Transverse colon (tissue), 4 donors: ENCODE data around the gene AIRE. TPM values are rescaled to one million over a fixed set of nuclear protein-coding genes. Genes with fewer than 3 reads are reported as not detected.

Source experiments
- DNase-seq: peaks from one replicate; pipeline ENCODE4 v3.0.0-alpha.2; 2019
- H3K27ac ChIP-seq, 4 donors: fragments of 200-600 bp; sonication (generic); 2 replicates each; pipeline ENCODE4 v1.5.1; 2016 to 2018; ENCODE audit warnings: inconsistent platforms in 4 of 4
- H3K27me3 ChIP-seq: fragments of 200-600 bp; sonication (generic); 2 replicates; pipeline ENCODE4 v1.5.1; 2017; ENCODE audit warnings: inconsistent platforms
- H3K36me3 ChIP-seq, 4 donors: fragments of 200-600 bp; sonication (generic); 2 replicates each; pipeline ENCODE4 v1.5.1; 2017 to 2019; ENCODE audit warnings: inconsistent platforms in 4 of 4
- H3K4me1 ChIP-seq, 4 donors: fragments of 200-600 bp; sonication (generic); 2 replicates each; pipeline ENCODE4 v1.5.1; 2017 to 2020; ENCODE audit warnings: inconsistent platforms in 4 of 4
- H3K4me3 ChIP-seq, 4 donors: fragments of 200-600 bp; sonication (generic); 1 replicate in 1 of 4; 2 replicates in 3 of 4; pipeline versions ENCODE4 v1.5.1 to v1.6.1; 2017 to 2019; ENCODE audit warnings: inconsistent platforms in 4 of 4
- H3K9me3 ChIP-seq, 2 donors: fragments of 200-600 bp; sonication (generic); 2 replicates each; pipeline ENCODE4 v1.5.1; 2017 to 2019; ENCODE audit warnings: inconsistent platforms in 2 of 2
- EP300 ChIP-seq: sonication (generic); formaldehyde crosslinking; IDR thresholded peaks from one replicate; pipeline ENCODE4 v1.6.1; 2017; ENCODE audit warnings: antibody characterized with exemption, low read depth
- POLR2A ChIP-seq: fragments of 450-650 bp; IDR thresholded peaks from one replicate; pipeline ENCODE4 v1.6.1; 2016; ENCODE audit warnings: antibody characterized with exemption, mild to moderate bottlenecking, moderate library complexity
- POLR2AphosphoS5 ChIP-seq, 3 donors: sonication (generic); formaldehyde crosslinking; IDR thresholded peaks; one replicate each; pipeline ENCODE4 v1.6.1; 2016; ENCODE audit warnings: antibody characterized with exemption in 3 of 3
- WGBS, 2 donors: methylation state at CpG; one replicate each; pipeline ENCODE4 v1.1.5; 2018; ENCODE audit warnings: low coverage in 1 of 2; 5-methylcytosine and 5-hydroxymethylcytosine counted together
- in situ Hi-C, 4 donors: fragments of 200-750 bp; cut with MboI; loops; one replicate each; pipeline versions ENCODE4 v1.15.0 to v1.15.1; 2017; ENCODE audit warnings: low sequenced_read_pairs in 3 of 4, low pct_ligation_motif_present in 1 of 4, low pct_unique_long_range_greater_than_20kb in 1 of 4
- intact Hi-C: fragments of 100-400 bp; cut with DNase I; formaldehyde crosslinking; loops from one replicate; pipeline ENCODE4 v1.15.1; 2023; ENCODE audit warnings: low total_unique reads
- small RNA-seq, 4 donors: library from RNA; depleted of rRNA; stranded (forward); fragments of <200 nt; gene quantifications; one replicate each; pipeline ENCODE3, GENCODE V24; 2016
- total RNA-seq, 4 donors: library from RNA; depleted of rRNA; stranded (reverse); fragments of >200 nt; gene quantifications; one replicate each; pipeline ENCODE4 v1.1.0, GENCODE V29; 2016
- TF ChIP-seq, protein P1 (sequence below), 5 experiments: fragments of 200-600 bp in 3 of 5; fragments of 450-650 bp in 2 of 5; sonication (generic) in 3 of 5; IDR thresholded peaks; 1 replicate in 2 of 5; 2 replicates in 3 of 5; pipeline ENCODE4 v1.5.1; 2016 to 2017; ENCODE audit warnings: antibody characterized with exemption in 5 of 5, inconsistent platforms in 3 of 5, mild to moderate bottlenecking in 2 of 5, moderate library complexity in 1 of 5

Gene AIRE
- total RNA-seq, 4 donors from 2014 or later, result not detected

GRCh38 chr21:44345495-44345894 lies 59.8 kb downstream of the AIRE start:
- Histone ChIP-seq H3K36me3 (no peaks in the 10 kb centered on the region), H3K4me3 (no peak overlapping the region), H3K27me3 (peaks cover 26% of the 10 kb centered on the region), H3K4me1 (no peaks in the 10 kb centered on the region), H3K9me3 (no peaks in the 10 kb centered on the region), H3K27ac (no peak overlapping the region)
- no peak for DNase-seq
- TF ChIP-seq EP300 (no peak), POLR2A (no peak), POLR2AphosphoS5 (IDR thresholded peaks at IDR 0.05) (no peak)
- TF ChIP-seq, protein P1, sequence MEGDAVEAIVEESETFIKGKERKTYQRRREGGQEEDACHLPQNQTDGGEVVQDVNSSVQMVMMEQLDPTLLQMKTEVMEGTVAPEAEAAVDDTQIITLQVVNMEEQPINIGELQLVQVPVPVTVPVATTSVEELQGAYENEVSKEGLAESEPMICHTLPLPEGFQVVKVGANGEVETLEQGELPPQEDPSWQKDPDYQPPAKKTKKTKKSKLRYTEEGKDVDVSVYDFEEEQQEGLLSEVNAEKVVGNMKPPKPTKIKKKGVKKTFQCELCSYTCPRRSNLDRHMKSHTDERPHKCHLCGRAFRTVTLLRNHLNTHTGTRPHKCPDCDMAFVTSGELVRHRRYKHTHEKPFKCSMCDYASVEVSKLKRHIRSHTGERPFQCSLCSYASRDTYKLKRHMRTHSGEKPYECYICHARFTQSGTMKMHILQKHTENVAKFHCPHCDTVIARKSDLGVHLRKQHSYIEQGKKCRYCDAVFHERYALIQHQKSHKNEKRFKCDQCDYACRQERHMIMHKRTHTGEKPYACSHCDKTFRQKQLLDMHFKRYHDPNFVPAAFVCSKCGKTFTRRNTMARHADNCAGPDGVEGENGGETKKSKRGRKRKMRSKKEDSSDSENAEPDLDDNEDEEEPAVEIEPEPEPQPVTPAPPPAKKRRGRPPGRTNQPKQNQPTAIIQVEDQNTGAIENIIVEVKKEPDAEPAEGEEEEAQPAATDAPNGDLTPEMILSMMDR (IDR thresholded peaks at IDR 0.05), result no peak
- intact Hi-C loops, result no loop called here
- WGBS, 2 donors, result 72 to 90% methylated on average over 2 to 11 of the region's 11 CpGs
- in situ Hi-C loops, result loop anchor here in 1 of 4 donors (10.0 kb wide), 1 partner anchor 109 kb away; the partner anchor contains the start of gene LRRC3

- Histone ChIP-seq H3K27ac (no peak overlapping the region), H3K4me1 (no peaks in the 10 kb centered on the region), H3K9me3 (no peaks in the 10 kb centered on the region), H3K27me3 (peaks cover 47% of the 10 kb centered on the region), H3K36me3 (no peaks in the 10 kb centered on the region), H3K4me3 (no peak overlapping the region)
- TF ChIP-seq, protein P1 (IDR thresholded peaks at IDR 0.05), result no peak
- TF ChIP-seq EP300, result no peak
- no peak for TF ChIP-seq POLR2A
- no peak for TF ChIP-seq POLR2AphosphoS5 (IDR thresholded peaks at IDR 0.05)
- no peak for DNase-seq
- in situ Hi-C loops, result loop anchor here in 1 of 4 donors (10.0 kb wide), 1 partner anchor 107 kb away; the partner anchor contains the start of gene LRRC3
- intact Hi-C loops, result no loop called here
- 53% methylated on average over 22 of the region's 22 CpGs; no CpG with 5 or more reads in 1 of the 2 donors for WGBS, 2 donors
Measured at GRCh38 chr21:44347911-44348451, 62.3 kb downstream of the AIRE start.

Small RNA genes within 50 kb of the gene (small RNA-seq; reads per million reads assigned to genes)
- gene AP001059.3, result 0 reads per million in 4 donors

Other genes with a start within 250 kb of the AIRE start
- 10 to 100 TPM in 3 of 4 donors, not detected in 1; 11.9 to 19.9 (median 12.1) TPM for gene PWP2, start 178.5 kb upstream of the AIRE start, total RNA-seq
- gene GATD3, start 152.2 kb upstream of the AIRE start, total RNA-seq, result 10 to 100 TPM in 3 of 4 donors, 1 to 10 TPM in 1; 3.6 to 71.1 (median 15.9) TPM
- 1 to 10 TPM; 3.2 to 7.6 (median 3.9) TPM for gene ICOSLG, start 44.9 kb upstream of the AIRE start, total RNA-seq
- gene DNMT3L, start 24.0 kb upstream of the AIRE start, total RNA-seq, result not detected
- gene PFKL, start 14.2 kb downstream of the AIRE start, total RNA-seq, result 100 to 1,000 TPM; 185 to 288 (median 249) TPM
- gene CFAP410, start 53.5 kb downstream of the AIRE start, total RNA-seq, result 10 to 100 TPM; 17.2 to 41.3 (median 32.2) TPM
- gene TRPM2, start 67.7 kb downstream of the AIRE start, total RNA-seq, result 1 to 10 TPM in 3 of 4 donors, not detected in 1; 2.3 to 2.9 (median 2.6) TPM
- 1 to 10 TPM; 4.4 to 6.7 (median 5.1) TPM for gene LRRC3, start 169.6 kb downstream of the AIRE start, total RNA-seq